Tibial nerve (tissue), 4 donors: ENCODE data around the gene TNKS1BP1.

Source experiments
- EP300 ChIP-seq, 2 donors: sonication (generic); formaldehyde crosslinking; IDR thresholded peaks; one replicate each; pipeline ENCODE4 v1.6.1; 2017; ENCODE audit warnings: antibody characterized with exemption in 2 of 2, mild to moderate bottlenecking in 1 of 2
- POLR2A ChIP-seq, 2 donors: fragments of 450-650 bp; IDR thresholded peaks; one replicate each; pipeline ENCODE4 v1.6.1; 2017; ENCODE audit warnings: antibody characterized with exemption in 2 of 2, mild to moderate bottlenecking in 2 of 2, moderate library complexity in 2 of 2
- TF ChIP-seq, protein P1 (sequence below), 5 experiments: fragments of 200-600 bp in 3 of 5; fragments of 450-650 bp in 2 of 5; sonication (generic) in 3 of 5; IDR thresholded peaks; one replicate each; pipeline ENCODE4 v1.5.1; 2016 to 2019; ENCODE audit warnings: antibody characterized with exemption in 5 of 5, mild to moderate bottlenecking in 3 of 5, moderate library complexity in 2 of 5

DNA sequence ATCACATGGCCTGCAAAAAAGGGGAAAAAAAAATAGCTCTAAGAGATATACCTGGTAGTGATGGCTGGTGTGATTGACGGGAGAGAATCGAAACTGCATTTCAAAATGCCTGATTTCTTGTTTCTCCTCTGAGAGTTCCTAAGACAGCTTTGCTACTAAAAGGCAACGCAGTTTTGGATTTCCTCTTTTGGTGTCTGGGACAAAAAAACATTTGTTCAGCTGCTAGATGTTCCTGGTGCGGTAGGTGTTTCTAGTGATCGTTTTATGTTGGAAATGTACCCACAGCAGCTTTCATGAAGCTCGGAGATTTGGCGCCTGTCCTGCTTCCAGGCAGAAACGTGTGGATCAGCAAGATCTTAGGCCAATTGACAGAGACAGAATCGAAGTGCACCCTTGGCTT, 31.5 kb upstream of the TNKS1BP1 start:
- TF ChIP-seq EP300 (IDR thresholded peaks at IDR 0.05) (no peak), POLR2A (IDR thresholded peaks at IDR 0.05) (no peak)
- TF ChIP-seq, protein P1, sequence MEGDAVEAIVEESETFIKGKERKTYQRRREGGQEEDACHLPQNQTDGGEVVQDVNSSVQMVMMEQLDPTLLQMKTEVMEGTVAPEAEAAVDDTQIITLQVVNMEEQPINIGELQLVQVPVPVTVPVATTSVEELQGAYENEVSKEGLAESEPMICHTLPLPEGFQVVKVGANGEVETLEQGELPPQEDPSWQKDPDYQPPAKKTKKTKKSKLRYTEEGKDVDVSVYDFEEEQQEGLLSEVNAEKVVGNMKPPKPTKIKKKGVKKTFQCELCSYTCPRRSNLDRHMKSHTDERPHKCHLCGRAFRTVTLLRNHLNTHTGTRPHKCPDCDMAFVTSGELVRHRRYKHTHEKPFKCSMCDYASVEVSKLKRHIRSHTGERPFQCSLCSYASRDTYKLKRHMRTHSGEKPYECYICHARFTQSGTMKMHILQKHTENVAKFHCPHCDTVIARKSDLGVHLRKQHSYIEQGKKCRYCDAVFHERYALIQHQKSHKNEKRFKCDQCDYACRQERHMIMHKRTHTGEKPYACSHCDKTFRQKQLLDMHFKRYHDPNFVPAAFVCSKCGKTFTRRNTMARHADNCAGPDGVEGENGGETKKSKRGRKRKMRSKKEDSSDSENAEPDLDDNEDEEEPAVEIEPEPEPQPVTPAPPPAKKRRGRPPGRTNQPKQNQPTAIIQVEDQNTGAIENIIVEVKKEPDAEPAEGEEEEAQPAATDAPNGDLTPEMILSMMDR (IDR thresholded peaks at IDR 0.05) = no peak
